K562 (cell line): Measurements from ENCODE around the gene NDST3.

Source experiments
- NCOA4 ChIP-seq: fragments of 450-650 bp; IDR thresholded peaks from 2 replicates; pipeline ENCODE4 v1.6.1; 2018; ENCODE audit warnings: mild to moderate bottlenecking; ENCODE audit not compliant: partially characterized antibody
- USF2 ChIP-seq: sonication (generic); formaldehyde crosslinking; IDR thresholded peaks from 2 replicates; pipeline ENCODE4 v1.5.0; 2020; ENCODE audit warnings: missing genetic modification reagents

GRCh38 chr4:117996891-117997290 lies 37.4 kb upstream of the NDST3 start:
- TF ChIP-seq NCOA4 (no peak), USF2 (CRISPR knock-in tag) (no peak)
